ENCODE measurements around the gene CYP4F12.

GRCh38 chr19:15702534-15702930 lies 29.6 kb downstream of the CYP4F12 start:
- TF ChIP-seq CTCF (optimal IDR thresholded peaks at IDR 0.05 in 1 of 3, IDR thresholded peaks at IDR 0.05 in 1 of 3, conservative IDR thresholded peaks at IDR 0.05 in 1 of 3; ENCODE audit: extremely low read depth in 1 of 3, insufficient read depth in 2 of 3, low read length in 3 of 3) = no peak
- TF ChIP-seq EZH2 (IDR thresholded peaks at IDR 0.05; ENCODE audit: low read length) = no peak

Data from keratinocyte (primary cell).